Loucy (cell line): ENCODE measurements around the gene NFATC1.

Source experiments
- H2AFZ ChIP-seq: fragments of 200-600 bp; sonication (generic); 2 replicates; pipeline ENCODE4 v1.6.0; 2016; ENCODE audit warnings: antibody characterized with exemption, mild to moderate bottlenecking, low read length, moderate library complexity
- H3F3A ChIP-seq: fragments of 200-600 bp; 2 replicates; pipeline ENCODE4 v1.6.0; 2016; ENCODE audit warnings: antibody characterized with exemption, low read depth, mild to moderate bottlenecking
- H3K27me3 ChIP-seq: fragments of 200-600 bp; sonication (generic); 2 replicates; pipeline ENCODE4 v1.6.1; 2014; ENCODE audit warnings: low read length, mild to moderate bottlenecking; ENCODE audit not compliant: insufficient read depth, poor library complexity, severe bottlenecking
- H3K36me3 ChIP-seq: fragments of 200-600 bp; sonication (generic); 2 replicates; pipeline ENCODE4 v1.6.1; 2016; ENCODE audit warnings: low read length; ENCODE audit not compliant: insufficient read depth
- H3K4me1 ChIP-seq: fragments of 200-600 bp; sonication (generic); 2 replicates; pipeline ENCODE4 v1.5.1; 2014; ENCODE audit warnings: low read length, mild to moderate bottlenecking; ENCODE audit not compliant: insufficient read depth, poor library complexity, severe bottlenecking
- H3K4me2 ChIP-seq: fragments of 200-600 bp; sonication (generic); 2 replicates; pipeline ENCODE4 v1.6.0; 2014; ENCODE audit warnings: antibody characterized with exemption, low read length, low read depth, mild to moderate bottlenecking; ENCODE audit not compliant: poor library complexity, severe bottlenecking
- H3K4me3 ChIP-seq: fragments of 200-600 bp; sonication (generic); 2 replicates; pipeline ENCODE4 v1.5.1; 2014; ENCODE audit warnings: low read length, mild to moderate bottlenecking, mixed read lengths; ENCODE audit not compliant: poor library complexity, severe bottlenecking
- H3K79me2 ChIP-seq: fragments of 200-600 bp; sonication (generic); 2 replicates; pipeline ENCODE4 v1.6.1; 2014; ENCODE audit warnings: low read length; ENCODE audit not compliant: insufficient read depth
- H3K9ac ChIP-seq: fragments of 200-600 bp; sonication (generic); 2 replicates; pipeline ENCODE4 v1.6.0; 2014; ENCODE audit warnings: mild to moderate bottlenecking, low read depth, low read length, moderate library complexity; ENCODE audit not compliant: poor library complexity, severe bottlenecking
- H3K9me2 ChIP-seq: fragments of 200-600 bp; sonication (generic); replicated peaks from 2 replicates; pipeline ENCODE4 v1.6.1; 2016; ENCODE audit warnings: low read depth, low read length, mixed read lengths
- H3K9me3 ChIP-seq: fragments of 200-600 bp; sonication (generic); 2 replicates; pipeline ENCODE4 v1.6.1; 2014; ENCODE audit warnings: mild to moderate bottlenecking, antibody characterized with exemption, low read length, low read depth; ENCODE audit not compliant: insufficient read depth
- H4K20me1 ChIP-seq: fragments of 200-600 bp; sonication (generic); 2 replicates; pipeline ENCODE4 v1.6.0; 2014; ENCODE audit warnings: antibody characterized with exemption, low read length, mild to moderate bottlenecking; ENCODE audit not compliant: insufficient read depth, poor library complexity, severe bottlenecking
- EZH2phosphoT487 ChIP-seq: fragments of 200-600 bp; IDR thresholded peaks from 2 replicates; pipeline ENCODE4 v1.6.1; 2018; ENCODE audit warnings: antibody characterized with exemption, mild to moderate bottlenecking, moderate library complexity, borderline replicate concordance
- TF ChIP-seq, protein P1 (sequence below): fragments of 200-600 bp; sonication (generic); conservative IDR thresholded peaks from 2 replicates; pipeline ENCODE4 v1.5.1; 2014; ENCODE audit warnings: mild to moderate bottlenecking, antibody characterized with exemption, low read length

NFATC1 gene

DNA sequence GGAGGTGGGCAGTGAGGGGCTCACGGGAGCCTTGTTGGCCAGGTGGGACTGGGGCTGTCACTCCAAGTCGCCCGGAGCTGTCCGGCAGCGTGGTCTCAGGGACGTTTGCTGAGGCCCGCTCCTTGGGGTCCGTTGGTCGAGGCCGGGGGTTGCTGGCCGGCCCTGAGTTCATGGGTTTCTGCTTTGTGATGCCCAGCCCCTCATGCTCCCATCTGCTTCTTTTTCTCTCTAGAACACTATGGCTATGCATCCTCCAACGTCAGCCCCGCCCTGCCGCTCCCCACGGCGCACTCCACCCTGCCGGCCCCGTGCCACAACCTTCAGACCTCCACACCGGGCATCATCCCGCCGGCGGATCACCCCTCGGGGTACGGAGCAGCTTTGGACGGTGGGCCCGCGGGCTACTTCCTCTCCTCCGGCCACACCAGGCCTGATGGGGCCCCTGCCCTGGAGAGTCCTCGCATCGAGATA, 14.5 kb downstream of the NFATC1 start:
- Histone ChIP-seq H3K79me2 (peaks cover 31% of the 10 kb centered on the region; the same call in 1 of the 2 replicates), H3K4me2 (no peak overlapping the region), H2AFZ (no peak overlapping the region), H4K20me1 (no peaks in the 10 kb centered on the region), H3K9me3 (no peaks in the 10 kb centered on the region), H3K9me2 (no peaks in the 10 kb centered on the region), H3K27me3 (no peaks in the 10 kb centered on the region), H3K4me3 (no peak overlapping the region), H3F3A (no peaks in the 10 kb centered on the region), H3K36me3 (peaks cover 31% of the 10 kb centered on the region; the same call in 1 of the 2 replicates), H3K9ac (no peak overlapping the region), H3K4me1 (peaks cover 10% of the 10 kb centered on the region)
- TF ChIP-seq, protein P1, sequence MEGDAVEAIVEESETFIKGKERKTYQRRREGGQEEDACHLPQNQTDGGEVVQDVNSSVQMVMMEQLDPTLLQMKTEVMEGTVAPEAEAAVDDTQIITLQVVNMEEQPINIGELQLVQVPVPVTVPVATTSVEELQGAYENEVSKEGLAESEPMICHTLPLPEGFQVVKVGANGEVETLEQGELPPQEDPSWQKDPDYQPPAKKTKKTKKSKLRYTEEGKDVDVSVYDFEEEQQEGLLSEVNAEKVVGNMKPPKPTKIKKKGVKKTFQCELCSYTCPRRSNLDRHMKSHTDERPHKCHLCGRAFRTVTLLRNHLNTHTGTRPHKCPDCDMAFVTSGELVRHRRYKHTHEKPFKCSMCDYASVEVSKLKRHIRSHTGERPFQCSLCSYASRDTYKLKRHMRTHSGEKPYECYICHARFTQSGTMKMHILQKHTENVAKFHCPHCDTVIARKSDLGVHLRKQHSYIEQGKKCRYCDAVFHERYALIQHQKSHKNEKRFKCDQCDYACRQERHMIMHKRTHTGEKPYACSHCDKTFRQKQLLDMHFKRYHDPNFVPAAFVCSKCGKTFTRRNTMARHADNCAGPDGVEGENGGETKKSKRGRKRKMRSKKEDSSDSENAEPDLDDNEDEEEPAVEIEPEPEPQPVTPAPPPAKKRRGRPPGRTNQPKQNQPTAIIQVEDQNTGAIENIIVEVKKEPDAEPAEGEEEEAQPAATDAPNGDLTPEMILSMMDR, result no peak
- no peak for TF ChIP-seq EZH2phosphoT487

DNA sequence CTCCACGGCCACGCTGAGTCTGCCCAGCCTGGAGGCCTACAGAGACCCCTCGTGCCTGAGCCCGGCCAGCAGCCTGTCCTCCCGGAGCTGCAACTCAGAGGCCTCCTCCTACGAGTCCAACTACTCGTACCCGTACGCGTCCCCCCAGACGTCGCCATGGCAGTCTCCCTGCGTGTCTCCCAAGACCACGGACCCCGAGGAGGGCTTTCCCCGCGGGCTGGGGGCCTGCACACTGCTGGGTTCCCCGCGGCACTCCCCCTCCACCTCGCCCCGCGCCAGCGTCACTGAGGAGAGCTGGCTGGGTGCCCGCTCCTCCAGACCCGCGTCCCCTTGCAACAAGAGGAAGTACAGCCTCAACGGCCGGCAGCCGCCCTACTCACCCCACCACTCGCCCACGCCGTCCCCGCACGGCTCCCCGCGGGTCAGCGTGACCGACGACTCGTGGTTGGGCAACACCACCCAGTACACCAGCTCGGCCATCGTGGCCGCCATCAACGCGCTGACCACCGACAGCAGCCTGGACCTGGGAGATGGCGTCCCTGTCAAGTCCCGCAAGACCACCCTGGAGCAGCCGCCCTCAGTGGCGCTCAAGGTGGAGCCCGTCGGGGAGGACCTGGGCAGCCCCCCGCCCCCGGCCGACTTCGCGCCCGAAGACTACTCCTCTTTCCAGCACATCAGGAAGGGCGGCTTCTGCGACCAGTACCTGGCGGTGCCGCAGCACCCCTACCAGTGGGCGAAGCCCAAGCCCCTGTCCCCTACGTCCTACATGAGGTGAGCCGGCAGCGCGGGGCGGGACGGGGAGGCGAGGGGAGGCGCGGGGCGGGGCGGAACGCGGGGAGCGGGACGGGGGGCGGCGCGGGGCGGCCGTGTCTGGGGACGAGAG, 15.2 kb downstream of the NFATC1 start:
- Histone ChIP-seq H3F3A (no peaks in the 10 kb centered on the region), H3K9me3 (no peaks in the 10 kb centered on the region), H3K79me2 (peaks cover 23% of the 10 kb centered on the region; the same call in 1 of the 2 replicates), H3K4me2 (no peak overlapping the region), H3K9me2 (no peaks in the 10 kb centered on the region), H3K27me3 (no peaks in the 10 kb centered on the region), H3K9ac (no peak overlapping the region), H3K36me3 (peaks cover 31% of the 10 kb centered on the region; the same call in 1 of the 2 replicates), H2AFZ (no peak overlapping the region), H4K20me1 (no peaks in the 10 kb centered on the region), H3K4me1 (peaks cover 2% of the 10 kb centered on the region), H3K4me3 (no peak overlapping the region)
- TF ChIP-seq, protein P1, result no peak
- no peak for TF ChIP-seq EZH2phosphoT487

DNA sequence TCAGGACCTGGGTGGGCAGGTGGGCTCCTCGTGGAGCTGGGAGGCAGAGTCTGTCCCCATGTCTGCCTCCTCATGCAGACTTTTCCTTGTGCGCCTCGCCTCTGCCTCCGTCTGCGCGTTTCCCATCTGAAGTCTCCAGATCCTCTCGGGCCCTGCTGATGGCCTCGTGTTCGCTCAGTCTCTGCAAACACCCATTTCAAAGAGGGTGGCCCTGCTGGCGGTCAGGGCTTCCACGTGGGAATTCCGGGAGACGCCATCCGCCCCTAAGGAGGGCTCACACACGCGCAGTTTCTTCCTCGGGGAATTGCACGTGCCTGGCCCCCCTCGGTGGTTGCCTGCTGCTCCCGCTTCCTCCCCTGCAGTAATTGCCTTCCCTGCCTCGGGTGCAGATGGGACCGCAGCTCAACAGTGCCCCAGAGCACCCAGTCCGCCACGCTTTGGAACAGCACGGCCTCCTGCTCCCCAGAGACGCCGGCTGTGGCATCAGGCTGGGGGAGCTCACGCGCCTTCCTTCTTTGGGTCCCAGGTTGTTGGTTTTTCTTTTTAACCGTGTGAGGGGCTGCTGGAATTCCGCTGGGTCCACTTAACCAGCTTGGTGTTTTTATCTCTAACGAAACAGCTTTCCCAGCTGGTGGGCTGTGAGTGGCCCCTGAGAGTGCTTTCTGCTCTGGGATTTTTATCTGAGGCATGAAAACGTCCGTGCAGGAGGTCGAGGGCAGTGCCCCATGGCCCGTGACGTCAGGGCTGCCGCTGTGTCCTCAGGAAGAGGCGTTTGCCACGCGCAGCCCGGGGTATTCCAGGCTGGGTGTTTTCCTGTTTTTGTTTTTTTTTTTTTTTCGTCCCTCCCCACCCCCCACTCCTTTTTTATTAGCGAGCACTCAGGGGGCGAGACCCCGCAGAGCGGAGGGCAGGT, 16.1 kb downstream of the NFATC1 start:
- Histone ChIP-seq H3K9ac (no peak overlapping the region), H3K9me3 (no peaks in the 10 kb centered on the region), H4K20me1 (no peaks in the 10 kb centered on the region), H3K36me3 (peaks cover 31% of the 10 kb centered on the region; the same call in 1 of the 2 replicates), H3K9me2 (no peaks in the 10 kb centered on the region), H2AFZ (no peak overlapping the region), H3K4me1 (no peaks in the 10 kb centered on the region), H3K4me3 (no peak overlapping the region), H3F3A (no peaks in the 10 kb centered on the region), H3K4me2 (no peak overlapping the region), H3K79me2 (peaks cover 19% of the 10 kb centered on the region; the same call in 1 of the 2 replicates), H3K27me3 (no peaks in the 10 kb centered on the region)
- TF ChIP-seq, protein P1, result no peak
- no peak for TF ChIP-seq EZH2phosphoT487
